Forelimb muscle (tissue), 1 donor: ENCODE results near the gene MBNL3. TPM values are rescaled to one million over a fixed set of nuclear protein-coding genes. Genes with fewer than 3 reads are reported as not detected.
"Not testable (repeated sequence)": the region's sequence is repeated elsewhere in the genome, so short reads cannot be mapped to it uniquely, and the experiment has no call there.

ENCODE experiments used
- DNase-seq: peaks from one replicate; pipeline ENCODE4 v3.0.0-alpha.2; 2013; ENCODE audit warnings: low read depth
- polyA plus RNA-seq: library from polyadenylated mRNA; unstranded; fragments of 120-200 nt; gene quantifications from one replicate; pipeline ENCODE4 v1.2.1, GENCODE V29; 2013; ENCODE audit not compliant: insufficient read length

The MBNL3 gene
- polyA plus RNA-seq, 1 donor: 10.6 TPM

GRCh38 chrX:132375941-132376340 lies 112.9 kb downstream of the MBNL3 start:
- no peak for DNase-seq

- DNase-seq: no peak
Observed at GRCh38 chrX:132373610-132374009, 115.2 kb downstream of the MBNL3 start.

- DNase-seq: no peak
Observed at GRCh38 chrX:132369617-132370326, 119.1 kb downstream of the MBNL3 start.

- no peak for DNase-seq
Observed at GRCh38 chrX:132367984-132368383, 120.9 kb downstream of the MBNL3 start.

- no peak for DNase-seq
Observed at GRCh38 chrX:132367314-132367713, 121.5 kb downstream of the MBNL3 start.

- no peak for DNase-seq
Observed at GRCh38 chrX:132365490-132365889, 123.3 kb downstream of the MBNL3 start.

GRCh38 chrX:132364313-132364712 lies 124.5 kb downstream of the MBNL3 start:
- no peak for DNase-seq

- no peak for DNase-seq
Observed at GRCh38 chrX:132353430-132353829, 135.4 kb downstream of the MBNL3 start.

GRCh38 chrX:132336172-132336571 lies 152.7 kb downstream of the MBNL3 start:
- no peak for DNase-seq

- DNase-seq: no peak
Observed at GRCh38 chrX:132333351-132333750, 155.5 kb downstream of the MBNL3 start.

- no peak for DNase-seq
Observed at GRCh38 chrX:132331532-132331931, 157.3 kb downstream of the MBNL3 start.

GRCh38 chrX:132331000-132331399 lies 157.8 kb downstream of the MBNL3 start:
- DNase-seq: no peak

- DNase-seq: no peak
Observed at GRCh38 chrX:132330156-132330729, 158.6 kb downstream of the MBNL3 start.

- not testable (repeated sequence) for DNase-seq
Observed at GRCh38 chrX:132326960-132327359, 161.9 kb downstream of the MBNL3 start.
